HG02840 (cell line): Measurements from ENCODE around the gene PAX6.

Experiments
- ATAC-seq: cut with Tn5 transposase; IDR thresholded peaks from one replicate; pipeline ENCODE4 v1.9.1; 2021; ENCODE audit warnings: mild to moderate bottlenecking, moderate library complexity, moderate number of reproducible peaks; ENCODE audit not compliant: unreplicated experiment, low FRiP score

The PAX6 gene

GRCh38 chr11:31822927-31823643 is 12.0 kb upstream of the PAX6 start:
- no peak for ATAC-seq

GRCh38 chr11:31822175-31822926 is 11.2 kb upstream of the PAX6 start:
- no peak for ATAC-seq

GRCh38 chr11:31821766-31822165 is 10.6 kb upstream of the PAX6 start:
- ATAC-seq, result no peak

GRCh38 chr11:31821235-31821764 is 10.2 kb upstream of the PAX6 start:
- no peak for ATAC-seq

GRCh38 chr11:31820438-31820818 is 9.3 kb upstream of the PAX6 start:
- ATAC-seq, result no peak

GRCh38 chr11:31819621-31820437 is 8.7 kb upstream of the PAX6 start:
- ATAC-seq, result no peak

- ATAC-seq, result no peak
Measured at GRCh38 chr11:31818874-31819331, 7.8 kb upstream of the PAX6 start.

- ATAC-seq, result no peak
Measured at GRCh38 chr11:31818425-31818755, 7.3 kb upstream of the PAX6 start.

- no peak for ATAC-seq
Measured at GRCh38 chr11:31817621-31818424, 6.7 kb upstream of the PAX6 start.

- no peak for ATAC-seq
Measured at GRCh38 chr11:31817054-31817620, 6.0 kb upstream of the PAX6 start.

GRCh38 chr11:31816468-31817053 is 5.4 kb upstream of the PAX6 start:
- no peak for ATAC-seq

GRCh38 chr11:31815711-31816467 is 4.8 kb upstream of the PAX6 start:
- ATAC-seq, result no peak

GRCh38 chr11:31814176-31814868 is 3.2 kb upstream of the PAX6 start:
- ATAC-seq, result no peak

GRCh38 chr11:31813391-31814175 is 2.5 kb upstream of the PAX6 start:
- ATAC-seq, result no peak

- ATAC-seq, result no peak
Measured at GRCh38 chr11:31812383-31813381, 1.6 kb upstream of the PAX6 start.
